GM12878 (cell line): ENCODE data around the gene NME8. TPM values are rescaled to one million over a fixed set of nuclear protein-coding genes. Genes with fewer than 3 reads are reported as not detected.

ENCODE experiments used
- ATAC-seq: fragments of 200-7000 bp; cut with Tn5 transposase; 3 replicates; pipeline ENCODE4 v1.9.1; 2020; ENCODE audit warnings: mild to moderate bottlenecking, moderate library complexity
- BruUV-seq: library from RNA; stranded (reverse); fragments of 400-500 nt; replicated peaks from 2 replicates; lab custom pipeline; 2021; lab: Mats Ljungman, UMichigan
- CTCF ChIA-PET: fragments of 300-600 bp; sonication (Branson Sonifier 250); formaldehyde crosslinking; extraction: SDS; loops from one replicate; lab custom pipeline; 2021; ENCODE audit warnings: inconsistent platforms; lab: Yijun Ruan, JAX
- POLR2A ChIA-PET: fragments of 350-600 bp; formaldehyde crosslinking; extraction: SDS; loops from one replicate; lab custom pipeline; 2021; ENCODE audit warnings: inconsistent platforms; lab: Charles Lee
- RAD21 ChIA-PET: fragments of 300-600 bp; sonication (Branson Sonifier 250); formaldehyde crosslinking; loops from one replicate; lab custom pipeline; 2023; ENCODE audit warnings: antibody characterized with exemption; ENCODE audit not compliant: unreplicated experiment; lab: Charles Lee
- SMC1A ChIA-PET: fragments of 300-600 bp; sonication (Branson Sonifier 250); formaldehyde crosslinking; loops from one replicate; lab custom pipeline; 2023; ENCODE audit not compliant: unreplicated experiment, uncharacterized antibody; lab: Charles Lee
- DNase-seq: peaks from one replicate; pipeline ENCODE4 v3.0.0-alpha.2; 2011; ENCODE audit warnings: low read depth, low spot score
- FAIRE-seq: peaks from 3 replicates; lab custom pipeline; 2011; peaks lifted over from hg19 to GRCh38; lab: Jason Lieb, UNC
- H2AFZ ChIP-seq: 2 replicates; pipeline ENCODE4 v1.6.0; 2011; ENCODE audit warnings: low read depth, low read length, control low read depth; ENCODE audit not compliant: control insufficient read depth
- H3K27ac ChIP-seq: 2 replicates; pipeline ENCODE4 v1.5.1; 2011; ENCODE audit warnings: control low read depth; ENCODE audit not compliant: control insufficient read depth, insufficient read depth
- H3K27me3 ChIP-seq, 2 experiments: replicated peaks in 1 of 2; 2 replicates each; pipeline versions ENCODE4 v1.6.0 to v1.6.1; 2011; ENCODE audit warnings: low read length in 1 of 2; ENCODE audit not compliant: control insufficient read depth in 2 of 2, insufficient read depth in 2 of 2
- H3K36me3 ChIP-seq, 2 experiments: 2 replicates each; pipeline ENCODE4 v1.5.1; 2011; ENCODE audit warnings: low read length in 1 of 2; ENCODE audit not compliant: control insufficient read depth in 2 of 2, insufficient read depth in 2 of 2
- H3K4me1 ChIP-seq: 2 replicates; pipeline ENCODE4 v1.6.1; 2011; ENCODE audit warnings: mild to moderate bottlenecking, low read length, moderate library complexity, mixed read lengths; ENCODE audit not compliant: control insufficient read depth, insufficient read depth
- H3K4me2 ChIP-seq: 2 replicates; pipeline ENCODE4 v1.6.0; 2011; ENCODE audit warnings: control low read depth; ENCODE audit not compliant: control insufficient read depth, insufficient read depth
- H3K4me3 ChIP-seq: fragments of 200-600 bp; sonication (generic); 2 replicates; pipeline ENCODE4 v1.5.1; 2016
- H3K79me2 ChIP-seq: 2 replicates; pipeline ENCODE4 v1.6.0; 2011; ENCODE audit warnings: low read length; ENCODE audit not compliant: control insufficient read depth, insufficient read depth
- H3K9ac ChIP-seq: 2 replicates; pipeline ENCODE4 v1.8.0; 2011; ENCODE audit warnings: low read length, control low read depth, mixed read lengths; ENCODE audit not compliant: control insufficient read depth, insufficient read depth
- H3K9me3 ChIP-seq: replicated peaks from 3 replicates; pipeline ENCODE4 v1.5.1; 2011; ENCODE audit warnings: mild to moderate bottlenecking, low read length; ENCODE audit not compliant: control insufficient read depth, insufficient read depth
- H4K20me1 ChIP-seq: 2 replicates; pipeline ENCODE4 v1.6.0; 2011; ENCODE audit not compliant: control insufficient read depth, insufficient read depth
- CHD2 ChIP-seq: IDR thresholded peaks from 2 replicates; pipeline ENCODE4 v1.6.1; 2011; ENCODE audit warnings: low read depth, low read length, improper control_type of control experiment, borderline replicate concordance
- CHD4 ChIP-seq: fragments of 200-600 bp; sonication (generic); IDR thresholded peaks from 2 replicates; pipeline ENCODE4 v1.6.1; 2016; ENCODE audit warnings: mild to moderate bottlenecking
- KDM1A ChIP-seq: fragments of 200-600 bp; sonication (generic); IDR thresholded peaks from 2 replicates; pipeline ENCODE4 v1.6.1; 2016; ENCODE audit warnings: borderline replicate concordance
- MTA2 ChIP-seq: fragments of 450-650 bp; IDR thresholded peaks from 2 replicates; pipeline ENCODE4 v1.6.1; 2016; ENCODE audit warnings: low read depth, mild to moderate bottlenecking, moderate library complexity
- NR2C1 ChIP-seq: fragments of 450-650 bp; IDR thresholded peaks from 2 replicates; pipeline ENCODE4 v1.6.1; 2017; ENCODE audit warnings: antibody characterized with exemption, mild to moderate bottlenecking, moderate library complexity
- RBBP5 ChIP-seq: fragments of 200-600 bp; sonication (generic); conservative IDR thresholded peaks from 2 replicates; pipeline ENCODE4 v1.6.1; 2016
- WGBS: methylation state at CpG from one replicate; pipeline ENCODE4 v1.1.6; 2016; ENCODE audit warnings: low lambda C conversion rate; ENCODE audit not compliant: insufficient replicate concordance, insufficient coverage; ENCODE audit errors: missing lambda C conversion rate; 5-methylcytosine and 5-hydroxymethylcytosine counted together
- in situ Hi-C: fragments of 300-500 bp; cut with MboI; formaldehyde crosslinking; loops from 9 replicates; pipeline ENCODE4 v1.14.3; 2018; ENCODE audit warnings: mixed read lengths
- intact Hi-C: fragments of 100-400 bp; cut with micrococcal nuclease; formaldehyde crosslinking; loops from one replicate; pipeline ENCODE4 v1.14.2; 2022; ENCODE audit not compliant: unreplicated experiment
- polyA plus RNA-seq, 11 experiments: library from polyadenylated mRNA; depleted of rRNA in 4 of 11; unstranded in 6 of 11; stranded (reverse) in 5 of 11; fragments of >200 nt; fragmentation: Nextera tagmentation in 4 of 11; fragmentation: Illumina TruSeq in 1 of 11; extraction: Ambion mirVana in 4 of 11; extraction: Trizol in 1 of 11; gene quantifications; 1 replicate in 1 of 11; 2 replicates in 10 of 11; pipeline versions ENCODE4 v1.2.1 to v1.2.3, GENCODE V29; 2011 to 2016; ENCODE audit warnings: inconsistent platforms in 2 of 11, missing spikeins in 2 of 11, low read depth in 1 of 11
- total RNA-seq, 4 experiments: library from RNA; depleted of rRNA in 3 of 4; stranded (reverse); fragments of >200 nt in 3 of 4; fragmentation: Illumina TruSeq in 1 of 4; extraction: Trizol in 1 of 4; gene quantifications; 2 replicates each; pipeline versions ENCODE4 v1.2.1 to v1.2.3, GENCODE V29; 2013 to 2021
- TF ChIP-seq, protein P1 (sequence below): fragments of 450-650 bp; IDR thresholded peaks from 2 replicates; pipeline ENCODE4 v1.6.1; 2017; ENCODE audit warnings: antibody characterized with exemption, mild to moderate bottlenecking, moderate library complexity
- TF ChIP-seq, protein P2 (sequence below), 3 experiments: IDR thresholded peaks in 2 of 3; conservative IDR thresholded peaks in 1 of 3; 2 replicates each; pipeline ENCODE4 v1.5.1; 2011; ENCODE audit warnings: low read depth in 3 of 3, low read length in 3 of 3, mild to moderate bottlenecking in 3 of 3, control low read depth in 2 of 3, moderate library complexity in 2 of 3, inconsistent platforms in 1 of 3, mixed read lengths in 1 of 3; ENCODE audit not compliant: control insufficient read depth in 2 of 3, insufficient read depth in 1 of 3; ENCODE audit errors: extremely low read depth in 1 of 3
- TF ChIP-seq, protein P3 (sequence below): fragments of 450-650 bp; IDR thresholded peaks from 2 replicates; pipeline ENCODE4 v1.6.1; 2016; ENCODE audit warnings: mild to moderate bottlenecking, moderate library complexity, borderline replicate concordance
- TF ChIP-seq, protein P4 (sequence below): fragments of 450-650 bp; IDR thresholded peaks from 2 replicates; pipeline ENCODE4 v1.6.1; 2017; ENCODE audit warnings: mild to moderate bottlenecking, low read depth, inconsistent platforms; ENCODE audit not compliant: poor library complexity, severe bottlenecking

NME8 gene
- total and polyA plus RNA-seq, 10 of the 15 experiments (the other 5 are each of a cell fraction or from before 2014, with no cell fraction given), result 0.03 to 3.5 (median 0.52) TPM; not detected in 2

DNA sequence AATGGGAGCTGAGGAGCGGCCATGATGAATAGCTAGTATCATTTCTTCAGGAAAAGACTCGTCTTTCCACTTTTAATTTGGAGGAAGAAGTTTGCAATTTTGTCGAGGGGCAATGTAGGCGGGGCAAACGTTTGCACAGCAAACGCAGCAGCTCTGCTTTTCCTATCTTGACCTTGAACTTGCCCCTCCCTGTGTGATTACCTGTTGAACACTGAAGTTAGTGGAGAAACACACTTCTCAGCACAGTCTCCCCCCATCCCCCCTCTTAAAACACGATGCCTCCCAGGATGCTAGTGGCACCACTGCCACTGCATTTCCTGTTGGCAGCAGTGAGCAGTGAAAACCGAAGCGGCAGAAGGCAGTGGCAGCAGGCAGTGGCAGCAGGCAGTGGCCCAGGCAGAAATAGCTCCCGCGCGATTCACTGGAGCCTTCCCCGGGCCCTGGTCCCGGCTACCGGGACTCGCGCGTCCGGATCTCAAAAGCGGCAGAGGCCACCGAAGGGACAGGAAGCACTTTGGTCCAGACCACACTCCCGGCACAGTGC is 72.0 kb downstream of the NME8 start, which contains the start of gene EPDR1:
EPDR1 (plus strand) TSS at position 336 of the 544 bp plus-strand sequence. CDS start 300 bp downstream, outside the sequence.
- WGBS, result 3% methylated on average over 22 of the region's 22 CpGs
- CTCF ChIA-PET, result interaction anchor here (0.6 to 7.5 kb wide), 24 partner anchors 12 to 467 kb away, joined by 3 to 108 read pairs (median 6); no protein-coding TSS in a partner anchor
- in situ Hi-C loops (no loop called here), intact Hi-C loops (no loop called here)
- Histone ChIP-seq H3K79me2 (peaks cover 3% of the 10 kb centered on the region; the same call in 1 of the 2 replicates), H3K9me3 (peaks cover 4% of the 10 kb centered on the region; the same call in 2 of the 3 replicates), H3K36me3 (no peaks in the 10 kb centered on the region), H4K20me1 (no peaks in the 10 kb centered on the region), H3K4me2 (peak within 1 kb of the TSS; percentile 96), H2AFZ (peak within 1 kb of the TSS; percentile 94), H3K9ac (peak within 1 kb of the TSS; percentile 55), H3K27ac (peak within 1 kb of the TSS; percentile 39), H3K27me3 (peaks cover 0 to 4% of the 10 kb centered on the region in 2 experiments; a peak in 2 of 4 replicates), H3K4me1 (peaks cover 13% of the 10 kb centered on the region), H3K4me3 (peak within 1 kb of the TSS; percentile 86)
- POLR2A ChIA-PET, result interaction anchor here (0.5 to 1.8 kb wide), 2 partner anchors 23 to 189 kb away, joined by 5 to 11 read pairs; no protein-coding TSS in a partner anchor
- SMC1A ChIA-PET, result interaction anchor here (0.7 to 8.5 kb wide), 13 partner anchors 8 to 415 kb away, joined by 3 to 98 read pairs (median 3); no protein-coding TSS in a partner anchor
- no TSS peak for BruUV-seq
- FAIRE-seq, result peak; percentile 70
- RAD21 ChIA-PET, result interaction anchor here (0.8 to 3.4 kb wide), 9 partner anchors 12 to 394 kb away, joined by 3 to 30 read pairs (median 4); no protein-coding TSS in a partner anchor
- ATAC-seq, result peak; percentile 78
- no peak for DNase-seq
- TF ChIP-seq RBBP5 (no peak), CHD2 (peak; percentile 75), NR2C1 (no peak), CHD4 (no peak), KDM1A (no peak), MTA2 (0 out of 2 replicates have a peak, but pooled peaks have one; percentile 13)
- TF ChIP-seq, protein P1, sequence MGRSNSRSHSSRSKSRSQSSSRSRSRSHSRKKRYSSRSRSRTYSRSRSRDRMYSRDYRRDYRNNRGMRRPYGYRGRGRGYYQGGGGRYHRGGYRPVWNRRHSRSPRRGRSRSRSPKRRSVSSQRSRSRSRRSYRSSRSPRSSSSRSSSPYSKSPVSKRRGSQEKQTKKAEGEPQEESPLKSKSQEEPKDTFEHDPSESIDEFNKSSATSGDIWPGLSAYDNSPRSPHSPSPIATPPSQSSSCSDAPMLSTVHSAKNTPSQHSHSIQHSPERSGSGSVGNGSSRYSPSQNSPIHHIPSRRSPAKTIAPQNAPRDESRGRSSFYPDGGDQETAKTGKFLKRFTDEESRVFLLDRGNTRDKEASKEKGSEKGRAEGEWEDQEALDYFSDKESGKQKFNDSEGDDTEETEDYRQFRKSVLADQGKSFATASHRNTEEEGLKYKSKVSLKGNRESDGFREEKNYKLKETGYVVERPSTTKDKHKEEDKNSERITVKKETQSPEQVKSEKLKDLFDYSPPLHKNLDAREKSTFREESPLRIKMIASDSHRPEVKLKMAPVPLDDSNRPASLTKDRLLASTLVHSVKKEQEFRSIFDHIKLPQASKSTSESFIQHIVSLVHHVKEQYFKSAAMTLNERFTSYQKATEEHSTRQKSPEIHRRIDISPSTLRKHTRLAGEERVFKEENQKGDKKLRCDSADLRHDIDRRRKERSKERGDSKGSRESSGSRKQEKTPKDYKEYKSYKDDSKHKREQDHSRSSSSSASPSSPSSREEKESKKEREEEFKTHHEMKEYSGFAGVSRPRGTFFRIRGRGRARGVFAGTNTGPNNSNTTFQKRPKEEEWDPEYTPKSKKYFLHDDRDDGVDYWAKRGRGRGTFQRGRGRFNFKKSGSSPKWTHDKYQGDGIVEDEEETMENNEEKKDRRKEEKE, result no peak
- TF ChIP-seq, protein P2, sequence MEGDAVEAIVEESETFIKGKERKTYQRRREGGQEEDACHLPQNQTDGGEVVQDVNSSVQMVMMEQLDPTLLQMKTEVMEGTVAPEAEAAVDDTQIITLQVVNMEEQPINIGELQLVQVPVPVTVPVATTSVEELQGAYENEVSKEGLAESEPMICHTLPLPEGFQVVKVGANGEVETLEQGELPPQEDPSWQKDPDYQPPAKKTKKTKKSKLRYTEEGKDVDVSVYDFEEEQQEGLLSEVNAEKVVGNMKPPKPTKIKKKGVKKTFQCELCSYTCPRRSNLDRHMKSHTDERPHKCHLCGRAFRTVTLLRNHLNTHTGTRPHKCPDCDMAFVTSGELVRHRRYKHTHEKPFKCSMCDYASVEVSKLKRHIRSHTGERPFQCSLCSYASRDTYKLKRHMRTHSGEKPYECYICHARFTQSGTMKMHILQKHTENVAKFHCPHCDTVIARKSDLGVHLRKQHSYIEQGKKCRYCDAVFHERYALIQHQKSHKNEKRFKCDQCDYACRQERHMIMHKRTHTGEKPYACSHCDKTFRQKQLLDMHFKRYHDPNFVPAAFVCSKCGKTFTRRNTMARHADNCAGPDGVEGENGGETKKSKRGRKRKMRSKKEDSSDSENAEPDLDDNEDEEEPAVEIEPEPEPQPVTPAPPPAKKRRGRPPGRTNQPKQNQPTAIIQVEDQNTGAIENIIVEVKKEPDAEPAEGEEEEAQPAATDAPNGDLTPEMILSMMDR (IDR thresholded peaks at IDR 0.05 in 2 of 3, conservative IDR thresholded peaks at IDR 0.05 in 1 of 3; ENCODE audit: control insufficient read depth in 2 of 3, extremely low read depth in 1 of 3, insufficient read depth in 1 of 3, low read depth in 3 of 3, low read length in 3 of 3), result peak; percentile 23 to 44 (median 36); a peak in 3 of 6 replicates
- TF ChIP-seq, protein P3, sequence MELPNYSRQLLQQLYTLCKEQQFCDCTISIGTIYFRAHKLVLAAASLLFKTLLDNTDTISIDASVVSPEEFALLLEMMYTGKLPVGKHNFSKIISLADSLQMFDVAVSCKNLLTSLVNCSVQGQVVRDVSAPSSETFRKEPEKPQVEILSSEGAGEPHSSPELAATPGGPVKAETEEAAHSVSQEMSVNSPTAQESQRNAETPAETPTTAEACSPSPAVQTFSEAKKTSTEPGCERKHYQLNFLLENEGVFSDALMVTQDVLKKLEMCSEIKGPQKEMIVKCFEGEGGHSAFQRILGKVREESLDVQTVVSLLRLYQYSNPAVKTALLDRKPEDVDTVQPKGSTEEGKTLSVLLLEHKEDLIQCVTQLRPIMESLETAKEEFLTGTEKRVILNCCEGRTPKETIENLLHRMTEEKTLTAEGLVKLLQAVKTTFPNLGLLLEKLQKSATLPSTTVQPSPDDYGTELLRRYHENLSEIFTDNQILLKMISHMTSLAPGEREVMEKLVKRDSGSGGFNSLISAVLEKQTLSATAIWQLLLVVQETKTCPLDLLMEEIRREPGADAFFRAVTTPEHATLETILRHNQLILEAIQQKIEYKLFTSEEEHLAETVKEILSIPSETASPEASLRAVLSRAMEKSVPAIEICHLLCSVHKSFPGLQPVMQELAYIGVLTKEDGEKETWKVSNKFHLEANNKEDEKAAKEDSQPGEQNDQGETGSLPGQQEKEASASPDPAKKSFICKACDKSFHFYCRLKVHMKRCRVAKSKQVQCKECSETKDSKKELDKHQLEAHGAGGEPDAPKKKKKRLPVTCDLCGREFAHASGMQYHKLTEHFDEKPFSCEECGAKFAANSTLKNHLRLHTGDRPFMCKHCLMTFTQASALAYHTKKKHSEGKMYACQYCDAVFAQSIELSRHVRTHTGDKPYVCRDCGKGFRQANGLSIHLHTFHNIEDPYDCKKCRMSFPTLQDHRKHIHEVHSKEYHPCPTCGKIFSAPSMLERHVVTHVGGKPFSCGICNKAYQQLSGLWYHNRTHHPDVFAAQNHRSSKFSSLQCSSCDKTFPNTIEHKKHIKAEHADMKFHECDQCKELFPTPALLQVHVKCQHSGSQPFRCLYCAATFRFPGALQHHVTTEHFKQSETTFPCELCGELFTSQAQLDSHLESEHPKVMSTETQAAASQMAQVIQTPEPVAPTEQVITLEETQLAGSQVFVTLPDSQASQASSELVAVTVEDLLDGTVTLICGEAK, result no peak; the same call in 1 of the 2 replicates
- TF ChIP-seq, protein P4, sequence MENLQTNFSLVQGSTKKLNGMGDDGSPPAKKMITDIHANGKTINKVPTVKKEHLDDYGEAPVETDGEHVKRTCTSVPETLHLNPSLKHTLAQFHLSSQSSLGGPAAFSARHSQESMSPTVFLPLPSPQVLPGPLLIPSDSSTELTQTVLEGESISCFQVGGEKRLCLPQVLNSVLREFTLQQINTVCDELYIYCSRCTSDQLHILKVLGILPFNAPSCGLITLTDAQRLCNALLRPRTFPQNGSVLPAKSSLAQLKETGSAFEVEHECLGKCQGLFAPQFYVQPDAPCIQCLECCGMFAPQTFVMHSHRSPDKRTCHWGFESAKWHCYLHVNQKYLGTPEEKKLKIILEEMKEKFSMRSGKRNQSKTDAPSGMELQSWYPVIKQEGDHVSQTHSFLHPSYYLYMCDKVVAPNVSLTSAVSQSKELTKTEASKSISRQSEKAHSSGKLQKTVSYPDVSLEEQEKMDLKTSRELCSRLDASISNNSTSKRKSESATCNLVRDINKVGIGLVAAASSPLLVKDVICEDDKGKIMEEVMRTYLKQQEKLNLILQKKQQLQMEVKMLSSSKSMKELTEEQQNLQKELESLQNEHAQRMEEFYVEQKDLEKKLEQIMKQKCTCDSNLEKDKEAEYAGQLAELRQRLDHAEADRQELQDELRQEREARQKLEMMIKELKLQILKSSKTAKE, result no peak
